T47D (cell line): ENCODE results near the gene MGLL.
"Not testable (repeated sequence)": the region's sequence is repeated elsewhere in the genome, so short reads cannot be mapped to it uniquely, and the experiment has no call there.

ENCODE experiments used
- DNase-seq, 2 experiments: peaks; one replicate each; pipeline versions ENCODE4 v3.0.0 to v3.0.0-alpha.2; 2011 to 2012; ENCODE audit warnings: low read depth in 1 of 2, low spot score in 1 of 2
- JUND ChIP-seq: IDR thresholded peaks from 2 replicates; pipeline ENCODE4 v1.6.1; 2012; ENCODE audit warnings: low read depth
- in situ Hi-C: cut with HindIII; loops from 2 replicates; pipeline ENCODE4 v1.10.0; 2016; ENCODE audit warnings: low sequenced_read_pairs, low pct_unique_long_range_greater_than_20kb

The MGLL gene

DNA sequence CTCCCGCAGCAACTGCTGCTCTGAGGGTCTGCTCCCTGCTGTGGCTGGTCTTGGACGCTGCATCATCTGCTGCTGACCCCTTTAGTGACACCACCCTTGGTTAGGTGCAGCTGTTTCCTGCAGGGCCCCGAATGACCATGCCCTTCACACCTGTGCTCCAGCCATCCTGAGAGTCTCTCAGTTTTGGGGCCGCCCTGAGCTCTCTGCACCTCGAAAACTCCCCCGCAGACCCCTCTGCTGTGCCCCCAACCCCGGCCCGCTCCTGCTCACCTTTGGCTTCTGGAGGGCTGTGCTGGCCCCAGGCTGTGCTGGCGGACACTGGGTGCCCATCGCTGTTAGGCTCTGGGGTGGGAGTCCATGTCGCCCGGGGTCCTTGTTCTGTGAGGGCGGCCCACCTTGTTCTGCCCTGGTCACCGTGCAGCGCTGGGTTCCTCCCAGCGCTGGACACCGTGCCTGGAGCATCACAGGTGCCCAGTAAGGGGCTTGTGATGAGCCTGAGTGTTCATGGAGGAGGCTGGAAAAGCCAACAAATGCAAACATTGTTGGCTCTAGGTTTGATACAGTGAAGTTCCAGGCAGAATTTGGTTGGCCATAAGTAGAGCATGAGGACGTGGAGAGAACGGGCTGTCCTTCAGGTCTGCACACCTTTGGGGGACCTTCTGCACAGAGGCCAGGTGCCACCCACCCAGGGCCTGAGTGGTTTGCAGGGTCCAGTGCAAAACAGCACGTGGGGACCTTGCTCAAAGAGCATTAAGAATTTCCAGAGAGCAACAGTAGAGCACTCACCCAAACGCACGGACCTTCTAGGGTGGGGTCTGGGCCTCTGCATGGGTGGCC lies 137.2 kb downstream of the MGLL start:
- in situ Hi-C loops, result no loop called here
- DNase-seq, result no peak
- no peak for TF ChIP-seq JUND

DNA sequence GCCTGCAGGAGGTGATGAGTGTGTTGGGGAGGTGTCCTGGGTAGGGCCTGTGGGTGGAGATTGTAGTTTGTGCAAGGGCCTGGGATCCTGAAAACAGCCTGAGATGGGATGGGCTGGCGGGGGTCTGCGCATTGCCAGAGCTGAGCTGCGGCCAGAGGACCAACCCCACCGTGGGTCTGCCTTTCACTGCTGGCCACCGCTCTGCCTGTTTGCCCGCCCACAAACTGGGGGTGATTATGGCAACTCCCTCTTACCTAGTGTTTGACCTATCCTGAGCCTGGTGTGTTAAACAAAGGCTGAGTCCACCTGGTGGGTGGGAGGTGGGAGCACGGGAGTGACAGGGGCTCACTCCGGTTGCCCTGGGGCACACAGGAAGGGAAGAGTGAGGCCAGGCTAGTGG lies 139.8 kb downstream of the MGLL start:
- in situ Hi-C loops, result no loop called here
- no peak for DNase-seq
- no peak for TF ChIP-seq JUND

DNA sequence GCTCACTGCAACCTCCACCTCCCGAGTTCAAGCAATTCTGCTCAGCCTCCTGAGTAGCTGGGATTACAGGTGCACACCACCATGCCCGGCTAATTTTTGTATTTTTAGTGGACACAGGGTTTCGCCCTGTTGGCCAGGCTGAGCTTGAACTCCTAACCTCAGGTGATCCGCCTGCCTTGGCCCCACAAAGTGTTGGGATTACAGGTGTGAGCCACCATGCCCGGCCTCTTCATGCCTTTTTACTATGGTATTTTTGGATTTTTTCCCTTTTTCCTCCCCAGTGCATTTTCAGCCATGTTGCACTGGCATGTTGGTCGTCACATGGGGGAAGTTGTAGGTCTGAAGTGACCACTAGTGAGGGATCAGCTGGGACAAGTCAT lies 140.2 kb downstream of the MGLL start:
- DNase-seq, in situ Hi-C loops: not testable (repeated sequence)

- no peak for TF ChIP-seq JUND
- in situ Hi-C loops, result no loop called here
- no peak for DNase-seq
Observed at GRCh38 chr3:127680798-127681221, 141.5 kb downstream of the MGLL start.

- TF ChIP-seq JUND, result no peak
- in situ Hi-C loops, result no loop called here
- DNase-seq, result no peak
Observed at GRCh38 chr3:127680146-127680661, 142.1 kb downstream of the MGLL start.

DNA sequence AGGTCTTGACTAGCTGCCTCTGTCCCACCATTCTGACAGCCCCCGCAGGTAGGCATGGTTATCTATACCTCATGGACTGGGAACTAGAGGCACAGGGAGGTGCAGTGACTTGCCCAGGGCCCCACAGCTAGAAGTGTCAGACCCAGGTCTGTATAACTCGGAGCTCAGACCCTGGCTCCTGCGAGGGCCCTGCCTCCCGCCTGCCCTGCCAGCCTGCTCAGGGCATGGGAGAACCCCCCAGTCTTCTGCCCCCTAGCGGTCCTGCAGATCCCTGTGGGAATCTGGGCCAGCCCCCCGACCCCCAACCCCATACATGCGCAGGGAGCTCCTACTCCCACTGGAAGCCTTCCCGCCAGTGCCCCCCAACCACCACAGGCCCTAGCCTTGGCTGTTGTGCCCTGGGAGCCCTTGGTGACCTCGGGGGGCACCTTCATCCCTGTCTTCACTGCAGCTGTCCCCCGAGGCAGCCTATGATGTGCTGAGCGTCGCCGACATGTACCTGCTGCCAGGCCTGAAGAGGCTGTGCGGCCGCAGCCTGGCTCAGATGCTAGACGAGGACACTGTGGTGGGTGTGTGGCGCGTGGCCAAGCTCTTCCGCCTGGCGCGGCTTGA lies 142.7 kb downstream of the MGLL start:
- in situ Hi-C loops, result no loop called here
- no peak for DNase-seq
- no peak for TF ChIP-seq JUND

GRCh38 chr3:127678611-127679533 lies 143.4 kb downstream of the MGLL start:
- in situ Hi-C loops, result no loop called here
- no peak for TF ChIP-seq JUND
- DNase-seq, result no peak

DNA sequence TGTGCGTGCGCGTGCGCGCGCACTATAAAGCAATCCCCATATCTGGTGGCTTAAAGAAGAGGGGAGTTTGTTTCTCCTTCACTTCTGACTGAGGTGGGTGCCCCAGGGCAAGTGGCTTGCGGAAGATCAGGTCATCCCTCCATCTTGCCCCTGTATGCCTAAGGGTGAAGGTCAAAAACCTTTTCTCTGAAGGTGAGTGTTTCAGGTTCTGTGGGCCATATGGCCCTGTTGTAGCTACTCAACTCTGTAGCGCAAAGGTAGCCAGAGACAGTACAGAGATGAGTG lies 144.1 kb downstream of the MGLL start:
- in situ Hi-C loops, result no loop called here
- TF ChIP-seq JUND, result no peak
- DNase-seq, result no peak

DNA sequence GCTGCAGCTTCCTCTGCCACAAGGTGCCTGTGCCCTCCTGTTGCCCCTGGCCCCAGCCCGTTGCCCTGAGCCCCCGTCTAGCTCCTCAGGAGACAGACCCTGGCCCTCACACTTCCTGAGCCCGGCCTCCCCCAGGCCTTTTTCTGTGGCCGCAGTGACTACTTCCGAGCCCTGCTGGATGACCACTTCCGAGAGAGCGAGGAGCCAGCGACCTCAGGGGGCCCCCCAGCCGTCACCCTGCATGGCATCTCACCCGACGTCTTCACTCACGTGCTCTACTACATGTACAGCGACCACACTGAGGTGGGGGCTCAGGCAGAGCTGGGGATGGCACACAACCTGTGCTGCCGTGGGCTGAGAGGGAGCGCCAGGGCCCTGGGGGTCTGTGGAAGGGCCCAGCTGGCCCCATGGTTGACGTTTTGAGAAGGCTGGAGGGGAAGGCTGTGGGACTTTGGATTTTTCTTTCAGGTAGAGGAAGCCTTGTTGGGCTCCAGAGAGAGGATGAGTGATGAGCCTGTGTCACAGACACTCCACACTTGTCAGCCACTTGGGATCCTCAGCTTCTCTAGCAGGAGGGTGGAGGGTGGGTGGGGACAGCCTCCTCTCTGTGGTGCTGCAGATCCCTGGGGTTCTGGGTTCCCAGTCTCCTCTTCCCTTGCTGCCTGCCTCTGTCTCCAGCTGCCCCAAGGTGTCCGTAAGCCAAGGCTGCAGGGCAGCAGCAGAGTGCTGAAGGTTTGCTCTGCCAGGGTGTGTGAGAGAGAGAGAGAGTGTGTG lies 144.6 kb downstream of the MGLL start:
- TF ChIP-seq JUND, result no peak
- in situ Hi-C loops, result no loop called here
- no peak for DNase-seq

DNA sequence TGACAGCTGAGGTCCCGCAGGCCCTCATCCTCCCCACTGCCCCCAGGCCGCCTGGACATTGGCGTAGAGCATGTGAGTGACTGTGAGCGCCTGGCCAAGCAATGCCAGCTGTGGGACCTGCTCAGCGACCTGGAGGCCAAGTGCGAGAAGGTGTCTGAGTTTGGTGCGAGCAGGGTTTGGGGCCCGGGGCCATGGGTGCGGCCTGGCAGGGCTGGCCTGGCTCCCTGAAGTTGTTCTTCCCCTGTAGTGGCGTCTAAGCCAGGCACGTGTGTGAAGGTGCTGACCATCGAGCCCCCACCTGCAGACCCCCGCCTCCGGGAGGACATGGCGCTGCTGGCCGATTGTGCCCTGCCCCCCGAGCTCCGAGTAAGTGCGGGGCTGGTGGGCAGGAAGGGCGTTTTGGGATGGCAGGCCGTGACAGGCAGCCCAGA lies 145.4 kb downstream of the MGLL start:
- in situ Hi-C loops, result no loop called here
- no peak for TF ChIP-seq JUND
- DNase-seq, result no peak

DNA sequence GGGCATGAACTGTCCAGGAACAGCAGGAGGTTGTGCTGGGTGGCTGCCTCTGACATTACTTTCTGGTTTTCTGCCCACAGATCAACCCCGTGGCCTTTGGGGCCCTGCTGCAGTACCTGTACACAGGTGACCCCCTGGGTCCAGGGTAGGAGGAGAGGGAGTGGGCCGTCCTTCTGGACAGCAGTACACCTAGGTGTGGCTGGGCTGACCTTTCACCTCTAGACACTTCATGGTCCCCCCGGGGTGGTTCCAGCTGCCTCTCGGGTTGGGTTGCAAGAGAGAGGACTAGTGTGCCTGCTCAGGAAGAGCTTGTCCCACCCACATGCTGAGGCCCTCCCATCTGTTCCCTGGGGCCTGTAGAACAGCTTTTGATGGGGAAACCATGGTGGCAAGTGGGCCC lies 145.9 kb downstream of the MGLL start:
- no peak for TF ChIP-seq JUND
- no peak for DNase-seq
- in situ Hi-C loops, result no loop called here
